Activated CD4-positive, alpha-beta T cell treated with anti-CD3 and anti-CD28 coated beads for 36 hours (primary cell): Measurements from ENCODE around the gene CDYL2. TPM values are rescaled to one million over a fixed set of nuclear protein-coding genes. Genes with fewer than 3 reads are reported as not detected.
"Not testable (repeated sequence)": the region's sequence is repeated elsewhere in the genome, so short reads cannot be mapped to it uniquely, and the experiment has no call there.

Experiments used
- ATAC-seq: fragments of 200-7000 bp; cut with Tn5 transposase; one replicate; pipeline ENCODE4 v1.10.0; 2021; ENCODE audit warnings: mild to moderate bottlenecking, moderate library complexity
- CTCF ChIA-PET: fragments of 350-600 bp; sonication (Branson Sonifier 250); formaldehyde crosslinking; loops from one replicate; lab custom pipeline; 2021; ENCODE audit warnings: antibody characterized with exemption; lab: Charles Lee
- POLR2A ChIA-PET: fragments of 350-600 bp; sonication (Branson Sonifier 250); formaldehyde crosslinking; loops from one replicate; lab custom pipeline; 2021; ENCODE audit warnings: antibody characterized with exemption, inconsistent platforms; lab: Charles Lee
- DNase-seq: peaks from one replicate; pipeline ENCODE4 v3.0.0-alpha.2; 2020
- H3K27ac Mint-ChIP-seq: one replicate; pipeline ENCODE4 v1.8.0; 2021; ENCODE audit warnings: mixed read lengths
- H3K27me3 Mint-ChIP-seq: one replicate; pipeline ENCODE4 v1.8.0; 2021; ENCODE audit warnings: mixed read lengths
- H3K36me3 Mint-ChIP-seq: one replicate; pipeline ENCODE4 v1.8.0; 2021; ENCODE audit warnings: low read depth, mixed read lengths
- H3K4me1 Mint-ChIP-seq: one replicate; pipeline ENCODE4 v1.8.0; 2021; ENCODE audit warnings: mixed read lengths
- H3K4me3 Mint-ChIP-seq: one replicate; pipeline ENCODE4 v1.8.0; 2021; ENCODE audit warnings: mild to moderate bottlenecking, moderate library complexity, mixed read lengths
- H3K9me3 Mint-ChIP-seq: one replicate; pipeline ENCODE4 v1.8.0; 2021; ENCODE audit warnings: low read depth, mixed read lengths
- intact Hi-C, 2 experiments: fragments of 100-400 bp; cut with DNase I in 1 of 2; cut with micrococcal nuclease in 1 of 2; formaldehyde crosslinking; loops; one replicate each; pipeline versions ENCODE4 v1.14.2 to v1.15.1; 2022 to 2024; cut with DNase I, micrococcal nuclease
- total RNA-seq, 2 experiments: library from RNA; stranded (reverse); gene quantifications; one replicate each; pipeline ENCODE4 v1.2.3, GENCODE V29; 2021

The CDYL2 gene
- total RNA-seq, 2 experiments from 2014 or later = 17.6 to 21.5 TPM

DNA sequence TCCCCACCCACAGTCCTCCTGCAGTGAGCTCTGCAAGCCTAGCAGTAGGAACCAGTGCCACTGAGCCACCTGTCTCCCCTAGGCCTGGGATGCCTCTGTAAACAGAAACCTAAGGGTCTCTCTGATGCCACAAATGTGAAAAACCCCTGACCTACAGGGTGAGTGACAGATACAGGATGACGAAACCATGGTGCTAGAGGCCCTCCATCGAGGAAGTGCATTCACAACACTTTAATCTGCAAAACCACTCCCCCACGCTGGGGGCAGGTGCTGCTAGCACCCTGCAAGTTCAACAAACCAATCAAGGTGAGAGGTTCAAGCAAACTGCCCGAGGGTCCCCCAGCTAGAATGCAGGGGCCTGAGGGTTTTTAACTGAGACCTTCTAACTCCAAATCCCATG, 59.5 kb downstream of the CDYL2 start:
- CTCF ChIA-PET = no interaction called here
- ATAC-seq (no peak), DNase-seq (no peak)
- no peak overlapping the region for H3K27ac Mint-ChIP-seq
- peaks cover 3% of the 10 kb centered on the region for H3K9me3 Mint-ChIP-seq
- no peak overlapping the region for H3K4me3 Mint-ChIP-seq
- peaks cover 31% of the 10 kb centered on the region for H3K4me1 Mint-ChIP-seq
- intact Hi-C loops = no loop called here
- POLR2A ChIA-PET = no interaction called here
- H3K36me3 Mint-ChIP-seq = peaks cover 16% of the 10 kb centered on the region
- H3K27me3 Mint-ChIP-seq = no peaks in the 10 kb centered on the region

DNA sequence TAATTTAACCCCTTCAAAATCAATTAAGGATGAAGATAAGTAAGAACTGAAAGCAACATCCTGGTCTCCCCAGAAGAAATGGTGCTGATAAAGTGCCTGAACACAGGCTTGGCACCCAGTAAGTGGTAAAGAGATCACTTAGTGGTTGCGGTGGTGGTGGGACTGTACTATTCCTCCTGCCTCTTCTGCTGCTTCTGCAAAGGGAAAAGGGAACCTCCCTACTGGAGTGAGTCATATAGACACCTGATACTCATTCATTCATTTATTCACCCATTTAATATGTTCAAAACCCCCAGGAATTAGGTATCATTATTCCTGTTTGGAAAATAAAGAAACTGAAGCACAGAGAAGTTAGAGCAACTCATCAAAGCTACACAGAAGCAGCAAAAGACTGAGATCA, 60.6 kb downstream of the CDYL2 start:
- intact Hi-C loops = no loop called here
- ATAC-seq (peak; percentile 34), DNase-seq (peak; percentile 18)
- H3K9me3 Mint-ChIP-seq = peaks cover 7% of the 10 kb centered on the region
- no peak overlapping the region for H3K4me3 Mint-ChIP-seq
- H3K36me3 Mint-ChIP-seq = peaks cover 17% of the 10 kb centered on the region
- CTCF ChIA-PET = interaction anchor here (0.6 kb wide), 1 partner anchor 81 kb away, joined by 3 read pairs; no protein-coding TSS in a partner anchor
- POLR2A ChIA-PET = no interaction called here
- no peak overlapping the region for H3K27ac Mint-ChIP-seq
- H3K27me3 Mint-ChIP-seq = no peaks in the 10 kb centered on the region
- H3K4me1 Mint-ChIP-seq = peaks cover 42% of the 10 kb centered on the region

DNA sequence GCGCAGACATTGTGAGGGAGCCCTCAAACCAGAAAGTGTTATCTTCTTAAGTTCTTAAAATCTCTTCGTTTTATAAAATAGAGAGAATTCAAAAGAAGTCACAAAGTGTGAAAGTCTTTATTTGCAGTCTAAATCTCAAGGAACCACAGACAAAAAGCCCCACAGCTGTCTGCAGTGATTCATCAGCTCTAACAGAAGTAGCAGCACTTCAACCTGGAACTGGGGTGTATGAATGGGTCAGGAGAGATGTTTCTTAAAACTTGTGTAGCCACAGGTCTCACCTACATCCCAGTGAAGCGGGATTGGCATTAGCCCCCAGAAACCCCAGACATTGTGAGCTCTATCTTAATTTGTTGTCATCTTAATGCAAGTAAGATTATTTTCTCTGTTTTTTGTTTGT, 61.1 kb downstream of the CDYL2 start:
- peak; percentile 13 for DNase-seq
- H3K36me3 Mint-ChIP-seq = peaks cover 16% of the 10 kb centered on the region
- H3K9me3 Mint-ChIP-seq = peaks cover 7% of the 10 kb centered on the region
- ChIA-PET POLR2A (no interaction called here), CTCF (interaction anchor here (0.6 kb wide), 1 partner anchor 81 kb away, joined by 3 read pairs; no protein-coding TSS in a partner anchor)
- no peak overlapping the region for H3K4me3 Mint-ChIP-seq
- intact Hi-C loops = no loop called here
- ATAC-seq = peak; percentile 60
- H3K27ac Mint-ChIP-seq = no peak overlapping the region
- no peaks in the 10 kb centered on the region for H3K27me3 Mint-ChIP-seq
- H3K4me1 Mint-ChIP-seq = peaks cover 42% of the 10 kb centered on the region

DNA sequence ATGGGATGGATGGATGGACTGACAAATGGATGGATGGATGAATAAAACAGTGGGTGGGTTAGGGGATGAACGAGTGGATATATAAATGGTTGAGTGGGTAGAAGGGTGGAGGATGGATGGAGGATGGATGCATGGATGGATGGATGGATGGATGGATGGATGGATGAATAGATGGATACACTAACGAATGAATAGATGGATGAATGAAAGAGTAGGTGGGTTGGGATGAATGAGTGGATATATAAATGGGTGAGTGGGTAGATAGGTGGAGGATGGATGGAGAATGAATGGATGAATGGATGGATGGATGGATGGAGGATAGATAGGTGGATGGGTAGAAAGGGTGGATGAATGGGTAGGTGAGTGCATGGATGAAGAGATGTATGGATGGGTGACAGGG, 62.1 kb downstream of the CDYL2 start:
- ChIA-PET POLR2A (no interaction called here), CTCF (no interaction called here)
- Mint-ChIP-seq H3K4me1 (peaks cover 37% of the 10 kb centered on the region), H3K4me3 (no peak overlapping the region), H3K9me3 (peaks cover 7% of the 10 kb centered on the region), H3K27ac (no peak overlapping the region), H3K27me3 (no peaks in the 10 kb centered on the region), H3K36me3 (peaks cover 18% of the 10 kb centered on the region)
- intact Hi-C loops = no loop called here
- DNase-seq (no peak), ATAC-seq (no peak)

- peaks cover 37% of the 10 kb centered on the region for H3K4me1 Mint-ChIP-seq
- CTCF ChIA-PET = interaction anchor here (1.1 kb wide), 1 partner anchor 11 kb away, joined by 3 read pairs; no protein-coding TSS in a partner anchor
- intact Hi-C loops = no loop called here
- POLR2A ChIA-PET = no interaction called here
- DNase-seq (no peak), ATAC-seq (no peak)
- no peak overlapping the region for H3K4me3 Mint-ChIP-seq
- no peaks in the 10 kb centered on the region for H3K27me3 Mint-ChIP-seq
- H3K9me3 Mint-ChIP-seq = peaks cover 7% of the 10 kb centered on the region
- H3K36me3 Mint-ChIP-seq = peaks cover 18% of the 10 kb centered on the region
- no peak overlapping the region for H3K27ac Mint-ChIP-seq
Observed at GRCh38 chr16:80741724-80742123, 62.7 kb downstream of the CDYL2 start.

DNA sequence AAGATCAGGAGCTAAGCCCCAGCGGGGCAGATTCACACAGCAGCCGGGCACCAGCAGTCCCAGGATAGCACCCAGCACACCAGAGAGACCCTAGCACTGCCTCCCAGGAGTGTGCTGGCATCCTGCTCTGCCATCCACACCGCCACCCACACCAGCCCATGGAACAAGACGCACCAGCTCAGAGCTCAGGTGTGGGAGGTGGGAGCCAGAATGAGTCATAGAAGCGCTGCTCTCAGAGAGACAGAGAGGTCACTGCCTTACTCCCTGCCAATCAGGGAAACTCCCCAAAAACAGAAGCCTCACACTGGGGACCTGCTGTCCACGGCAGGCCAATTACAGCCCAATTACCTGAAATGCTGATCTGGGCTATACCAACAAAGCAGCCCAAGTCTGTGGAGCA, 64.9 kb downstream of the CDYL2 start:
- ATAC-seq (peak; percentile 89), DNase-seq (peak; percentile 68)
- Mint-ChIP-seq H3K4me1 (peaks cover 30% of the 10 kb centered on the region), H3K4me3 (no peak overlapping the region), H3K9me3 (peaks cover 7% of the 10 kb centered on the region), H3K27ac (no peak overlapping the region), H3K36me3 (peaks cover 18% of the 10 kb centered on the region), H3K27me3 (no peaks in the 10 kb centered on the region)
- intact Hi-C loops = no loop called here
- ChIA-PET POLR2A (no interaction called here), CTCF (no interaction called here)

DNA sequence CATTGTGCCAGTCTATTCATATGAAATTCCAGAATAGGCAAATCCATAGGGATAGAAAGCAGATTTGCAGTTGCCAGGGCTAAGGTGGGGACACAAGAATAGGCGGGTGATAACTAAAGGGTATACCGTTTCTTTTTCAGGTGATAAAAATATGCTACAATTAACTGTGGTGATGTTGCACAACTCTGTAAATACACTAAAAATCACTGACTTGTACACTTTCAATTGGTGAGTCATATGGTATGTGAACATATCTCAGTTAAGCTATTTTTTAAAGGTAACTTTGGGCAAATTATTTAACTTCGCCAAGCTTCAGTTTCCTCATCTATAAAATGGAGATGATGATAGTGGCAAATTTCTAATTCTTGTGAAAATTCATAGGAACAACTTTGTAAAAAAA, 65.9 kb downstream of the CDYL2 start:
- H3K9me3 Mint-ChIP-seq = peaks cover 7% of the 10 kb centered on the region
- no peak overlapping the region for H3K4me3 Mint-ChIP-seq
- no peaks in the 10 kb centered on the region for H3K27me3 Mint-ChIP-seq
- no peak overlapping the region for H3K27ac Mint-ChIP-seq
- peaks cover 22% of the 10 kb centered on the region for H3K4me1 Mint-ChIP-seq
- intact Hi-C loops = no loop called here
- ChIA-PET CTCF (no interaction called here), POLR2A (no interaction called here)
- H3K36me3 Mint-ChIP-seq = peaks cover 18% of the 10 kb centered on the region
- DNase-seq = no peak
- no peak for ATAC-seq

DNA sequence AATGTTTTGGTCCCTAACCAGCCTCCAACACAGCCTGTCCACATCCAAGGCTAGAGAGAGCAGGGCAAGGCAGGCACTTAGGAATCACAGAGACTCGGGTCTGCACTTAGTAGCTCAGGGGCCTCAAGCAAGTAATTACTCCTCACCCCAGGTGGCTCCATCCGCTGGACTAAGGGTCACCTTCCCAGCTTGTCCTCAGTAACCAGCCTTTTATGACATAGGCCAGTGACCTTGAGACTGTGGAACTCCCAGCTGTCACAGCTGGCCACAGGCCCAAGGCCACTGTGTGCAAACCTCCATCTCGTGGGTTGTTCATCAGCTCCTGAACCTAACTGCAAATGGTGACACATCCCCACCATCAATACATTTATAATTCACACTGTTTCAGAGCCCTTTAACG, 68.6 kb downstream of the CDYL2 start:
- no peak for ATAC-seq
- H3K27me3 Mint-ChIP-seq = no peaks in the 10 kb centered on the region
- POLR2A ChIA-PET = no interaction called here
- peaks cover 22% of the 10 kb centered on the region for H3K9me3 Mint-ChIP-seq
- H3K4me3 Mint-ChIP-seq = no peak overlapping the region
- peaks cover 12% of the 10 kb centered on the region for H3K4me1 Mint-ChIP-seq
- no peak overlapping the region for H3K27ac Mint-ChIP-seq
- H3K36me3 Mint-ChIP-seq = peaks cover 10% of the 10 kb centered on the region
- CTCF ChIA-PET = no interaction called here
- intact Hi-C loops = no loop called here
- DNase-seq = no peak

- H3K4me1 Mint-ChIP-seq = no peaks in the 10 kb centered on the region
- DNase-seq (no peak), ATAC-seq (no peak)
- no peak overlapping the region for H3K27ac Mint-ChIP-seq
- H3K9me3 Mint-ChIP-seq = peaks cover 17% of the 10 kb centered on the region
- no peaks in the 10 kb centered on the region for H3K27me3 Mint-ChIP-seq
- CTCF ChIA-PET = no interaction called here
- peaks cover 9% of the 10 kb centered on the region for H3K36me3 Mint-ChIP-seq
- intact Hi-C loops = no loop called here
- POLR2A ChIA-PET = no interaction called here
- H3K4me3 Mint-ChIP-seq = no peak overlapping the region
Observed at GRCh38 chr16:80733407-80733806, 71.0 kb downstream of the CDYL2 start.

GRCh38 chr16:80731915-80732314, 72.5 kb downstream of the CDYL2 start:
- H3K9me3 Mint-ChIP-seq = peaks cover 19% of the 10 kb centered on the region
- peaks cover 4% of the 10 kb centered on the region for H3K4me1 Mint-ChIP-seq
- intact Hi-C loops = no loop called here
- DNase-seq (no peak), ATAC-seq (no peak)
- no peaks in the 10 kb centered on the region for H3K27me3 Mint-ChIP-seq
- no peak overlapping the region for H3K4me3 Mint-ChIP-seq
- POLR2A ChIA-PET = no interaction called here
- CTCF ChIA-PET = no interaction called here
- H3K36me3 Mint-ChIP-seq = peaks cover 7% of the 10 kb centered on the region
- H3K27ac Mint-ChIP-seq = no peak overlapping the region

DNA sequence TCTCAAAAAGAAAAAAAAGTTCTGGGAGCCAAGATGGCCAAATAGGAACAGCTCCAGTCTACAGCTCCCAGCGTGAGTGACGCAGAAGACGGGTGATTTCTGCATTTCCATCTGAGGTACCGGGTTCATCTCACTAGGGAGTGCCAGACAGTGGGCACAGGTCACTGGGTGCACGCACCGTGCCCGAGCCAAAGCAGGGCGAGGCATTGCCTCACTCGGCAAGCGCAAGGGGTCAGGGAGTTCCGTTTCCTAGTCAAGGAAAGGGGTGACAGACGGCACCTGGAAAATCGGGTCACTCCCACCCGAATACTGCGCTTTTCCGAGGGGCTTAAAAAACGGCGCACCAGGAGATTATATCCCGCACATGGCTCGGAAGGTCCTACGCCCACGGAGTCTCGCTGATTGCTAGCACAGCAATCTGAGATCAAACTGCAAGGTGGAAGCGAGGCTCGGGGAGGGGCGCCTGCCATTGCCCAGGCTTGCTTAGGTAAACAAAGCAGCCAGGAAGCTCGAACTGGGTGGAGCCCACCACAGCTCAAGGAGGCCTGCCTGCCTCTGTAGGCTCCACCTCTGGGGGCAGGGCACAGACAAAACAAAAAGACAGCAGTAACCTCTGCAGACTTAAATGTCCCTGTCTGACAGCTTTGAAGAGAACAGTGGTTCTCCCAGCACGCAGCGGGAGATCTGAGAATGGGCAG, 77.2 kb downstream of the CDYL2 start:
- intact Hi-C loops, POLR2A ChIA-PET, H3K4me3 Mint-ChIP-seq, DNase-seq, H3K27ac Mint-ChIP-seq, H3K27me3 Mint-ChIP-seq, ATAC-seq, H3K4me1 Mint-ChIP-seq, H3K36me3 Mint-ChIP-seq, CTCF ChIA-PET: not testable (repeated sequence)
- H3K9me3 Mint-ChIP-seq = peaks cover 26% of the 10 kb centered on the region

DNA sequence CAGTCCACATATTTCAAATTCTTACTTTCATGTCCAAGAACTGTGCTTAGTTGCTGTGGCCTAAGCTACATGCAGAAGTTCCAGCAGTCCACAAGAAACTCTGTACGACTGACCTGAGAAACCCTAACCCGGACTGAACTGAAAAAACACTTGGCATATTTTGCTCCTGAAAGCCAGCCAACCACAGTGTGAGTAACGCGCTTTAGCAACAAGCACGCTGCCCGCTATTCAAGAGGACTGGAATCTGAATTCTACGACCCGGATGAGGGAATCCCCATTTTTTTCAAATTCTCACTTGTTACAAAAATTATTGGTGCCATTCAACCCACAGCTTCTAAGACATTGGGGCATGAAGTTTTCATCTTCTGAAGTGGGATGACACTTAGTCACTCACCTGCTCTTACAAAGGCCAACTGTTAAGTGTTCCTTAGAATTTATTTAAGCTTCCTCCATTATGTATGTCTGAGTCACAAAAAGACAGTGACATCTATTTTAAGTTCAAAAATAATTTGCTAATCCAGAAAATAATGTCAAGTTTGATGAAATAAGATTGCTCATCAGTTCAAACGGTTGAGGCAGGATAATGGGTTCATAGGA, 78.7 kb downstream of the CDYL2 start:
- intact Hi-C loops = no loop called here
- Mint-ChIP-seq H3K27me3 (no peaks in the 10 kb centered on the region), H3K4me1 (peaks cover 7% of the 10 kb centered on the region), H3K4me3 (no peak overlapping the region), H3K36me3 (peaks cover 3% of the 10 kb centered on the region), H3K27ac (no peak overlapping the region), H3K9me3 (peaks cover 13% of the 10 kb centered on the region)
- DNase-seq (no peak), ATAC-seq (no peak)
- ChIA-PET CTCF (no interaction called here), POLR2A (no interaction called here)
